ENCODE results near the gene CAPSL. TPM values are rescaled to one million over a fixed set of nuclear protein-coding genes. Genes with fewer than 3 reads are reported as not detected.

Gene CAPSL
- total RNA-seq, 1 donor from 2014 or later = not detected

DNA sequence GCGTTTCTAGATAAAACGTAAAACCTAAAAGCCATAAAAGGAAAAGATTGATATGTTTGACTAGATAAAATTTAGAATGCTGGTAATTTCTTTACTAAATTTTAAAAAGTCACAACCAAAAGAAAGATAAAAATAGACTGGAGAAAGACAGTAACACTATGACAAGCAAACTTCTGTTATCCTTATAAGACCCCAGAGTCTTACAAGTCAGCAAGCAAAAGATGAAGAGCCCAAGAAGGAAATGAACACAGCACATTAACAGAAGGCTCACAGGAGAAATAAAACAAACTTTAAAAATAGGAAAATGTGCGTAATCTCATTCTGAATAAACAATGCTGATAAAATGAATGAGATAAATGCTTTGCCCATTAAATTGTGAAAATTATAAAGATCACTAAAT lies 52.0 kb downstream of the CAPSL start:
- H3K9me3 Mint-ChIP-seq = peaks cover 2% of the 10 kb centered on the region
- H3K27me3 Mint-ChIP-seq (ENCODE audit: low read depth) = no peaks in the 10 kb centered on the region
- H3K4me1 Mint-ChIP-seq = peaks cover 7% of the 10 kb centered on the region
- TF ChIP-seq, protein P1, sequence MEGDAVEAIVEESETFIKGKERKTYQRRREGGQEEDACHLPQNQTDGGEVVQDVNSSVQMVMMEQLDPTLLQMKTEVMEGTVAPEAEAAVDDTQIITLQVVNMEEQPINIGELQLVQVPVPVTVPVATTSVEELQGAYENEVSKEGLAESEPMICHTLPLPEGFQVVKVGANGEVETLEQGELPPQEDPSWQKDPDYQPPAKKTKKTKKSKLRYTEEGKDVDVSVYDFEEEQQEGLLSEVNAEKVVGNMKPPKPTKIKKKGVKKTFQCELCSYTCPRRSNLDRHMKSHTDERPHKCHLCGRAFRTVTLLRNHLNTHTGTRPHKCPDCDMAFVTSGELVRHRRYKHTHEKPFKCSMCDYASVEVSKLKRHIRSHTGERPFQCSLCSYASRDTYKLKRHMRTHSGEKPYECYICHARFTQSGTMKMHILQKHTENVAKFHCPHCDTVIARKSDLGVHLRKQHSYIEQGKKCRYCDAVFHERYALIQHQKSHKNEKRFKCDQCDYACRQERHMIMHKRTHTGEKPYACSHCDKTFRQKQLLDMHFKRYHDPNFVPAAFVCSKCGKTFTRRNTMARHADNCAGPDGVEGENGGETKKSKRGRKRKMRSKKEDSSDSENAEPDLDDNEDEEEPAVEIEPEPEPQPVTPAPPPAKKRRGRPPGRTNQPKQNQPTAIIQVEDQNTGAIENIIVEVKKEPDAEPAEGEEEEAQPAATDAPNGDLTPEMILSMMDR (conservative IDR thresholded peaks at IDR 0.05) = no peak
- no peak overlapping the region for H3K4me3 Mint-ChIP-seq
- H3K27ac Mint-ChIP-seq (ENCODE audit: unreplicated experiment) = no peak overlapping the region
- DNase-seq (ENCODE audit: low read depth, low spot score) = no peak
- H3K36me3 Mint-ChIP-seq (ENCODE audit: low read depth) = no peaks in the 10 kb centered on the region

DNA sequence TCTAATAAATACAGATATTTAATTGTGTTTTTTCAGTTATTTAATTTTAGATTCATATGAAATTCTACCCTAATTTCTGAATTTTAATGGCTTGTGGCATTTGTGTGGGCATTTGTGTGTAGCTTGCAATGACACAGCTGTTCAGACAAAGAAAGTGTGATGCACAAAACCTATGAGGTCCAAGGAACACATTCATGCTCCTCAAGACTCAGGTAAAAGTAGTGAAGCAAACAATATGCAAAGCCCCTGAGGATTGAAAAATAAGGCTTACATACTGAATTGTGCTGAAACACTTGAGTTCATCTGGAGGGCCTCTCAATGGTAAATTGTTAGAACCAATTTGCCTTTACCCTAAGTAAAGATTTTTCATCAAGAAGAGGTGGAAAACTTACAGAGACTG lies 53.6 kb downstream of the CAPSL start:
- no peak for DNase-seq (ENCODE audit: low read depth, low spot score)
- H3K36me3 Mint-ChIP-seq (ENCODE audit: low read depth) = no peaks in the 10 kb centered on the region
- H3K4me1 Mint-ChIP-seq = peaks cover 7% of the 10 kb centered on the region
- H3K27me3 Mint-ChIP-seq (ENCODE audit: low read depth) = no peaks in the 10 kb centered on the region
- TF ChIP-seq, protein P1 (conservative IDR thresholded peaks at IDR 0.05) = no peak
- no peak overlapping the region for H3K4me3 Mint-ChIP-seq
- no peak overlapping the region for H3K27ac Mint-ChIP-seq (ENCODE audit: unreplicated experiment)
- no peaks in the 10 kb centered on the region for H3K9me3 Mint-ChIP-seq

DNA sequence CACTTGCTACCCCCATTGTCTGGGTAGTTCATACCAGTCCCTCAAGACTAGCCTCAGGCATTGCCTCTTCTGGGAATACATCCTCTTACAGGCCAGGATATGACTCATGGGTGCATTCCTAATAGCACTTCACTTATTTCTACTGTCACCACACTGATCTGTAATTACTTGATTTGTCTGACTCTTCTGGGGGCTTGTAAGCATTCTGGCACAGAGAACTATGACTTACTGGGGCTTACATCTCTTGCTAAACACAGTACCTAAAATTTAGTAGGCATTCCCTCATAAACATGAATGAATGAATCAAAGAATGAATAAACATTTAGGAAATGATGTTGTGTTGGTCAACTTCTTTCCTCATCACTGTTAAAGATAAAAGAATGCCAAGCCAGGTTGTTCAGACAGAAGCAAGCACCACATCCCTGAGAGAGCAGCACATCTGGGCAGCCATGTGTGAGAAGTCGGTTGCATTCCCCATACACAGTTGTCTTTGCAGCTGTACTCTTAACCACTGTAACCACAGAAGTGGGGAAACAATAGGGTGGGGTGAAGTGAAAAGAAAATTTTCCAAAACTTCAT lies 54.1 kb downstream of the CAPSL start:
- Mint-ChIP-seq H3K27ac (ENCODE audit: unreplicated experiment) (no peak overlapping the region), H3K9me3 (no peaks in the 10 kb centered on the region), H3K27me3 (ENCODE audit: low read depth) (no peaks in the 10 kb centered on the region), H3K36me3 (ENCODE audit: low read depth) (no peaks in the 10 kb centered on the region), H3K4me3 (no peak overlapping the region), H3K4me1 (peaks cover 7% of the 10 kb centered on the region)
- TF ChIP-seq, protein P1 (conservative IDR thresholded peaks at IDR 0.05) = no peak
- DNase-seq (ENCODE audit: low read depth, low spot score) = no peak

DNA sequence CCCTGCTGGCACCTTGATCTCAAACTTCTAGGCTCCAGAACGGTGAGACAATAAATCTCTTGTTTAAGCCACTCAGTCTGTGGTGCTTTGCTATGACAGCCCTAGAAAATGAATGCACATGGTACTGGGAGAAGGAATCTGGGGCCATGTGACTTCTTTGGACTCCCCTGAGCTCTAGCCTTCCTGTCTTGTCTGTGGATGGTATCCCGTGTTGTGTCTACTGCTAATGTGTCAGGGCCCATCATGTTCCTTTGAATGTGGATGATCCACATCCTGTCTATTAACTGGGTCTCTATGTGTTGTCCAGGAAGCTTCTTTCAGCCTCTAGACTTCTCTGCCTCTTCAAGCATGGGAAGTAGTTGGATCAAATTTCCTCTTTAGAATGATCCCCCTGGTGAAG lies 56.7 kb downstream of the CAPSL start:
- Mint-ChIP-seq H3K27ac (ENCODE audit: unreplicated experiment) (no peak overlapping the region), H3K9me3 (no peaks in the 10 kb centered on the region), H3K4me1 (peaks cover 7% of the 10 kb centered on the region), H3K27me3 (ENCODE audit: low read depth) (no peaks in the 10 kb centered on the region), H3K4me3 (no peak overlapping the region), H3K36me3 (ENCODE audit: low read depth) (no peaks in the 10 kb centered on the region)
- TF ChIP-seq, protein P1 (conservative IDR thresholded peaks at IDR 0.05) = no peak
- no peak for DNase-seq (ENCODE audit: low read depth, low spot score)

DNA sequence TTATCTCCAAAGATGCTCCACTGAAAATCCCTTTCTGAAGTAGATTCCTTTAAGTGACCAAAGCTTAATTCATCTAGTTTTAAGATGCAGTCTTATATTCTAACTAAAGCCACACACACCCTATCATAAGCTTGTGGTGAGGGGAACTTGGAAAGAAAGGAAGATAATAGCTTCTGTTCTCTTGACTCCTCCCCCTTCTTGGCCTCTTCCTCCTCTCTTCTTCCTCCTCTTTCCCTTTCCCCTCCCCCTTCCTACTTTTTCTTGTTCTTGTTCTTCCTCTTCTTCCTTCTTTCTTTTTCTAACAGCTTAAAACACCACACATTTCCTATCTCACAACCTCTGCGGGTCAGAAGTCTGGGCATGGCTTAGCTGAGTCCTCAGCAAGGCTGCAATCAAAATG lies 58.3 kb downstream of the CAPSL start:
- H3K27ac Mint-ChIP-seq (ENCODE audit: unreplicated experiment) = no peak overlapping the region
- H3K9me3 Mint-ChIP-seq = no peaks in the 10 kb centered on the region
- no peak for DNase-seq (ENCODE audit: low read depth, low spot score)
- TF ChIP-seq, protein P1 (conservative IDR thresholded peaks at IDR 0.05) = no peak
- H3K27me3 Mint-ChIP-seq (ENCODE audit: low read depth) = no peaks in the 10 kb centered on the region
- no peak overlapping the region for H3K4me3 Mint-ChIP-seq
- H3K4me1 Mint-ChIP-seq = peaks cover 7% of the 10 kb centered on the region
- H3K36me3 Mint-ChIP-seq (ENCODE audit: low read depth) = no peaks in the 10 kb centered on the region

Data from neural crest cell (in vitro differentiated cells).